Fibroblast of villous mesenchyme (primary cell): Measurements from ENCODE around the gene TCEA2. TPM values are rescaled to one million over a fixed set of nuclear protein-coding genes. Genes with fewer than 3 reads are reported as not detected.

ENCODE experiments used
- DNase-seq: peaks from one replicate; pipeline ENCODE4 v3.0.0-alpha.2; 2010; ENCODE audit warnings: low read depth
- H3K4me3 ChIP-seq: 2 replicates; pipeline ENCODE4 v1.5.1; 2011; ENCODE audit warnings: low read depth, mild to moderate bottlenecking, low read length
- CTCF ChIP-seq: IDR thresholded peaks from 2 replicates; pipeline ENCODE4 v1.5.1; 2012; ENCODE audit warnings: low read depth, mild to moderate bottlenecking, low read length; ENCODE audit not compliant: insufficient read depth
- total RNA-seq: library from RNA; depleted of rRNA; stranded (reverse); fragments of >200 nt; gene quantifications from 2 replicates; pipeline ENCODE4 v1.2.3, GENCODE V29; 2012

Gene TCEA2
- total RNA-seq, 1 donor, result 20.7 TPM

GRCh38 chr20:64036346-64037198, 26.4 kb upstream of the TCEA2 start:
- TF ChIP-seq CTCF, result no peak
- H3K4me3 ChIP-seq, result no peak overlapping the region
- no peak for DNase-seq

- DNase-seq, result no peak
- no peak for TF ChIP-seq CTCF
These were observed 25.9 kb upstream of the TCEA2 start for GRCh38 chr20:64037199-64037497.

DNA sequence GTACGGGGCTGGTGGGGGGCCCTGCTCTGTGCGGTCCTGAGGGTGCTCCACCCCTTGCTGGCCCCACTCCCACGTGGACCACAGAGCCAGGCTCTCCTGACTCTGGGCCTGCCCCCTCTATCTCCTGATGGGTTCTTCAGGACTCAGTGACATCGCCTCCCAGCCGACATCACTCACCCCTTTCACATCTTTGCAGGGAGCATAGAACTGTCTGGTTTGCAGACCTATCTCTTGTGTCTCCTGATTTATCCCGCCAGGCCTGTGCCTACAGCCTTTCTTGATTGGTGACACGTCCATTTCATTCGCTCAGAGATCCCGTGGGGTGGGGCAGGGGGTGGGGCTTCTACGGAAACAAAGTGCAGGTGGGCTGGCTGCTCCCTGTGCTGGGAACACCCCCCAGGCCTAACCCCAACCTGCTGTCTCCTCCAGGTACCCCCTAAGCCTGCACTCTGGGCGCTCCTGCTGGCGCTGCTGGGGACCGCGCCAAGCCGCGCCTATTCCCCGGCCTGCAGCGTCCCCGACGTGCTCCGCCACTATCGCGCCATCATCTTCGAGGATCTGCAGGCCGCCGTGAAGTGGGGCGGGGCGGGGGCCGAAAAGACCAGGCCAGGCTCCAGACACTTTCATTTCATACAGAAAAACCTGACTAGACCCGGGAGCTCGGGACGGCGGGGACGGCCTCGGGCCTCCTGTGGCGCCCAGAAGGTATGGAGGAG, 25.3 kb upstream of the TCEA2 start:
- no peak for DNase-seq
- no peak for TF ChIP-seq CTCF
- H3K4me3 ChIP-seq, result no peak overlapping the region

More at GRCh38 chr20:64037199-64037497, 25.9 kb upstream of the TCEA2 start:
- no peak overlapping the region for H3K4me3 ChIP-seq

- H3K4me3 ChIP-seq, result no peak overlapping the region
- no peak for TF ChIP-seq CTCF
- DNase-seq, result no peak
These were observed 24.8 kb upstream of the TCEA2 start for GRCh38 chr20:64038224-64038564.

GRCh38 chr20:64038565-64039292, 24.3 kb upstream of the TCEA2 start:
- TF ChIP-seq CTCF, result peak; percentile 72
- H3K4me3 ChIP-seq, result peak overlapping the region; percentile 56
- peak; percentile 79 for DNase-seq

DNA sequence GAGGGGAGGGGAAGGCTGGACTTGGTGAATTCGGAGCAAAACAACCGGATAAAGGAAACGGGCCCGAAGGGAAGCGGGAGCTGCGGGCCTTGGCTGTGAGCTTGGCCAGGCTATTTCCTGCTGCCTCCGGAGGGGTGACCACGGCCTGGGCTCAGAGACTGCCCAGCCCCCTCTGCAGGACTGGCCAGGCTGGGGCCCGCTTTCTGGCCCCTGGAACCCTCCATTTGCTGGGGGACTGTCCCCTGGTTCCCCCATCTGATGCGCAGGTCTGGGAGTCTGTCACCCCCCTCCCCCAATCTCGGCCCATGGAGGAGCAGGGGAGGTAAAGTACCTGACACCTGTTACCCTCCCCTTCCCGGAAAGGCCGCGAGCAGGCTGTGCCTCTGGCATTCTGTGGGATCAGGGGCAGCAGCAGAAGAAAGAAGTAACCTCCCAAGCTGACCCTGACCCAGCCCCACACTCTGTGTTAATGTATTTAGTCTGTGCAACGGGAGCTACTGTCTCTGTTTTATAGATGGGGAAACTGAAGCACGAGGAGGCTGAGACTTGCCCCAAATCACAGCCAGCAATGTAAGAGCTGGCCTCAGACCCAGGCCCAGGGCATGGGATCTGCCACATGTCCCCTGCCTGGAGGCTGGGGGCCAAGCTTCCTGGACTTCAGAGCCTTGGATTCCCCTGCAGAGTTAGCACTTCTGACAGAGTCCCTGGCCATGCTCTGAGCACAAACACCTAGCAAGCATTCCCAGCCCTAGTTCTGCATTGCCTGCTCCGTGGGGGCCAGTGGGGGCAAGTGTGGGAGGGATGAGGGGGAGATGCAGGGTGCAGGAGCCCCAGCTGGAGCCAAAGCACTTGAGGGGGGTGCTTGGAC, 23.5 kb upstream of the TCEA2 start:
- TF ChIP-seq CTCF, result no peak
- DNase-seq, result no peak
- peak overlapping the region; percentile 56 for H3K4me3 ChIP-seq
